Measurements from ENCODE around the gene TUBA8. TPM values are rescaled to one million over a fixed set of nuclear protein-coding genes. Genes with fewer than 3 reads are reported as not detected.
"Not testable (repeated sequence)": the region's sequence is repeated elsewhere in the genome, so short reads cannot be mapped to it uniquely, and the experiment has no call there.

TUBA8 gene
- total RNA-seq, 4 donors from 2014 or later: 1.7 to 7.1 (median 2.6) TPM

GRCh38 chr22:18172776-18173175 is 62.2 kb downstream of the TUBA8 start:
- DNase-seq (ENCODE audit: low spot score in 2 of 2); H3K4me1 ChIP-seq; H3K9me3 ChIP-seq; H3K27me3 ChIP-seq; H3K4me3 ChIP-seq; H3K27ac ChIP-seq: not testable (repeated sequence)
- 69% methylated on average over 6 of the region's 8 CpGs for WGBS
- H3K36me3 ChIP-seq: peaks cover 21% of the 10 kb centered on the region

GRCh38 chr22:18173441-18173840 is 62.8 kb downstream of the TUBA8 start:
- not testable (repeated sequence) for DNase-seq (ENCODE audit: low spot score in 2 of 2); H3K4me1 ChIP-seq; H3K9me3 ChIP-seq; H3K4me3 ChIP-seq; H3K27ac ChIP-seq; H3K27me3 ChIP-seq
- WGBS: 88% methylated on average over 2 of the region's 2 CpGs
- peaks cover 15% of the 10 kb centered on the region for H3K36me3 ChIP-seq

Other genes starting within 250 kb of the TUBA8 start
- gene MICAL3, start 86.2 kb upstream of the TUBA8 start, total RNA-seq: 10 to 100 TPM; 30.4 to 57.1 (median 37.7) TPM
- 10 to 100 TPM; 31.7 to 47.3 (median 39.1) TPM for gene PEX26, start 32.8 kb upstream of the TUBA8 start, total RNA-seq
- 1 to 10 TPM; 3.5 to 8.1 (median 5.0) TPM for gene USP18, start 39.4 kb downstream of the TUBA8 start, total RNA-seq